Cerebellar nuclear complex (tissue), 1 donor: ENCODE results near the gene OPN1SW.

Experiments
- DNase-seq, 2 experiments: peaks; one replicate each; lab custom pipeline; 2025; lab: John Stamatoyannopoulos, UW

The OPN1SW gene

GRCh38 chr7:128758553-128758952 lies 17.0 kb downstream of the OPN1SW start:
- no peak for DNase-seq

GRCh38 chr7:128757203-128757602 lies 18.4 kb downstream of the OPN1SW start:
- DNase-seq, result no peak

- no peak for DNase-seq
Observed at GRCh38 chr7:128755819-128756476, 19.6 kb downstream of the OPN1SW start.

GRCh38 chr7:128755075-128755818 lies 20.3 kb downstream of the OPN1SW start:
- no peak for DNase-seq

- DNase-seq, result no peak
Observed at GRCh38 chr7:128752251-128752650, 23.3 kb downstream of the OPN1SW start.

- no peak for DNase-seq
Observed at GRCh38 chr7:128747327-128748079, 28.1 kb downstream of the OPN1SW start.

- DNase-seq, result no peak
Observed at GRCh38 chr7:128745706-128746105, 29.9 kb downstream of the OPN1SW start.

GRCh38 chr7:128744366-128744905 lies 31.2 kb downstream of the OPN1SW start:
- DNase-seq, result no peak

GRCh38 chr7:128743112-128743772 lies 32.4 kb downstream of the OPN1SW start:
- no peak for DNase-seq

GRCh38 chr7:128742206-128742605 lies 33.4 kb downstream of the OPN1SW start:
- DNase-seq, result no peak

- no peak for DNase-seq
Observed at GRCh38 chr7:128741491-128741890, 34.1 kb downstream of the OPN1SW start.

GRCh38 chr7:128740996-128741395 lies 34.6 kb downstream of the OPN1SW start:
- DNase-seq, result no peak

- no peak for DNase-seq
Observed at GRCh38 chr7:128739990-128740682, 35.5 kb downstream of the OPN1SW start.

GRCh38 chr7:128739048-128739962 lies 36.3 kb downstream of the OPN1SW start, which contains the start of gene CALU:
TSS of gene CALU (plus strand) at chr7:128739359. CDS start at chr7:128748584, 9,225 bp downstream.
- peak; percentile 63 to 92 for DNase-seq

GRCh38 chr7:128738570-128739047 lies 37.0 kb downstream of the OPN1SW start:
- DNase-seq, result no peak

GRCh38 chr7:128737867-128738385 lies 37.7 kb downstream of the OPN1SW start:
- no peak for DNase-seq

- no peak for DNase-seq
Observed at GRCh38 chr7:128737441-128737840, 38.2 kb downstream of the OPN1SW start.

- no peak for DNase-seq
Observed at GRCh38 chr7:128735436-128735835, 40.2 kb downstream of the OPN1SW start.

GRCh38 chr7:128734890-128735289 lies 40.7 kb downstream of the OPN1SW start:
- DNase-seq, result no peak

- no peak for DNase-seq
Observed at GRCh38 chr7:128733278-128733645, 42.3 kb downstream of the OPN1SW start.
